A673 (cell line): ENCODE data around the gene RTN1. TPM values are rescaled to one million over a fixed set of nuclear protein-coding genes. Genes with fewer than 3 reads are reported as not detected.

ENCODE experiments used
- BruUV-seq: library from RNA; stranded (reverse); fragments of 400-500 nt; replicated peaks from 2 replicates; lab custom pipeline; 2021; lab: Mats Ljungman, UMichigan
- CTCF ChIA-PET: fragments of 300-600 bp; sonication (Branson Sonifier 250); formaldehyde crosslinking; loops from one replicate; lab custom pipeline; 2022; ENCODE audit warnings: antibody characterized with exemption; lab: Charles Lee
- POLR2A ChIA-PET: fragments of 300-600 bp; sonication (Branson Sonifier 250); formaldehyde crosslinking; loops from one replicate; lab custom pipeline; 2022; ENCODE audit warnings: antibody characterized with exemption; ENCODE audit not compliant: low non-redundant PET; lab: Charles Lee
- DNase-seq: peaks from one replicate; pipeline ENCODE4 v3.0.0-alpha.2; 2015; ENCODE audit warnings: low spot score
- H3K27ac ChIP-seq: fragments of 200-600 bp; sonication (generic); 2 replicates; pipeline ENCODE4 v1.5.1; 2016; ENCODE audit warnings: mixed run types, low read depth, mild to moderate bottlenecking, mixed read lengths, antibody characterized with exemption, low read length; ENCODE audit not compliant: poor library complexity, severe bottlenecking
- H3K27me3 ChIP-seq: fragments of 200-600 bp; sonication (generic); replicated peaks from 2 replicates; pipeline ENCODE4 v1.6.1; 2017; ENCODE audit warnings: mixed run types, low read depth, mild to moderate bottlenecking, mixed read lengths, antibody characterized with exemption, low read length; ENCODE audit not compliant: insufficient read depth, poor library complexity
- H3K36me3 ChIP-seq: fragments of 200-600 bp; sonication (generic); 2 replicates; pipeline ENCODE4 v1.6.1; 2016; ENCODE audit warnings: mixed run types, mild to moderate bottlenecking, mixed read lengths, antibody characterized with exemption, low read length; ENCODE audit not compliant: insufficient read depth, poor library complexity, severe bottlenecking
- H3K4me1 ChIP-seq: fragments of 200-600 bp; sonication (generic); 2 replicates; pipeline ENCODE4 v1.6.1; 2017; ENCODE audit warnings: mixed run types, mild to moderate bottlenecking, mixed read lengths, antibody characterized with exemption, low read length; ENCODE audit not compliant: insufficient read depth, poor library complexity, severe bottlenecking
- H3K4me3 ChIP-seq: fragments of 200-600 bp; sonication (generic); 2 replicates; pipeline ENCODE4 v1.5.1; 2016; ENCODE audit warnings: low read depth, mixed run types, mild to moderate bottlenecking, mixed read lengths, low read length; ENCODE audit not compliant: poor library complexity, severe bottlenecking
- H3K9me3 ChIP-seq: fragments of 200-600 bp; sonication (generic); 2 replicates; pipeline ENCODE4 v1.6.1; 2016; ENCODE audit warnings: mixed run types, low read depth, mild to moderate bottlenecking, mixed read lengths, antibody characterized with exemption, low read length; ENCODE audit not compliant: poor library complexity, severe bottlenecking
- EZH2 ChIP-seq: fragments of 200-600 bp; sonication (generic); IDR thresholded peaks from 2 replicates; pipeline ENCODE4 v1.6.1; 2017; ENCODE audit warnings: borderline replicate concordance, low read depth, mild to moderate bottlenecking, mixed read lengths, antibody characterized with exemption, low read length; ENCODE audit not compliant: poor library complexity, severe bottlenecking
- intact Hi-C: fragments of 100-400 bp; cut with micrococcal nuclease; formaldehyde crosslinking; loops from one replicate; pipeline ENCODE4 v1.10.0; 2022; ENCODE audit not compliant: unreplicated experiment
- total RNA-seq: library from RNA; stranded (reverse); gene quantifications from 2 replicates; pipeline ENCODE4 v1.2.3, GENCODE V29; 2021
- TF ChIP-seq, protein P1 (sequence below): fragments of 300-800, 200-600 bp; sonication (generic); conservative IDR thresholded peaks from 2 replicates; pipeline ENCODE4 v1.5.1; 2017; ENCODE audit warnings: low read depth, mild to moderate bottlenecking, antibody characterized with exemption, low read length, moderate library complexity, mixed read lengths

The RTN1 gene
- total RNA-seq, 1 experiment from 2014 or later = 4.0 TPM

DNA sequence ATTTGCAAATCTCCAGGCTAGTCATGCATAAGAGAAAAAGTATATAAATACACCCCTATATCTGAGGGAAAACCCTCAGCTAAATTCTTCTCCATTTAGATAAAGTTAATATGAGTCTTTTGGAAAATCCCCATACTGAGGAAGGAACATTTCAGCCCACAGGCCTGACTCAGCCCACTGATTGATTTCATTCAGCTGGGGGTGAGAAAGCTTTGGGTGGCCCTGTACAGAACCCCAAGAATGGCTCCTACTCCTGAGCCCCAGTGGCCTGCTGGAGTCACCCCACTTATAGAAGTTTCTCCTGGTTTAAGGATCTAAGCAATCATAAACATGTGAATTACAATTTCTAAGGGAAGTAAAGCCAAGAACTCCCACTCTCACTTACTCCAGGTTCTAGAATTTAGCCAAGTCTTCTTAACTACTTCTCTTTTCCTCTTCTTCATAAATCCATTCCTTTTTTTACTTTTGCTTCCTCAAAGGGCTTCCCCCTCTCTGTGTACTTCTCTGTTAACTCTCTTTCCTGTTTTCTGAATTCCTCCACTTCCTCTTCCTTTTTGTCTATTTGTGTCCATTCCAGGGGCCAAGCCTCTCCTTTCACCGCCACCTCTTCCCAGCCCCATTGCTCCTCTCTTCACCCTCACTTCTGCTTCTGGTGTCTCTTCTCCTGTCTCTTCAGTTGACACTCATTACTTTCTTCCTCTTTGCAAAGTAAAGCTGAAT, 21.0 kb downstream of the RTN1 start:
- H3K27me3 ChIP-seq = no peaks in the 10 kb centered on the region
- H3K27ac ChIP-seq = no peak overlapping the region
- no TSS peak for BruUV-seq
- CTCF ChIA-PET = no interaction called here
- H3K4me3 ChIP-seq = no peak overlapping the region
- no peaks in the 10 kb centered on the region for H3K4me1 ChIP-seq
- DNase-seq = no peak
- H3K9me3 ChIP-seq = no peaks in the 10 kb centered on the region
- POLR2A ChIA-PET = no interaction called here
- TF ChIP-seq, protein P1, sequence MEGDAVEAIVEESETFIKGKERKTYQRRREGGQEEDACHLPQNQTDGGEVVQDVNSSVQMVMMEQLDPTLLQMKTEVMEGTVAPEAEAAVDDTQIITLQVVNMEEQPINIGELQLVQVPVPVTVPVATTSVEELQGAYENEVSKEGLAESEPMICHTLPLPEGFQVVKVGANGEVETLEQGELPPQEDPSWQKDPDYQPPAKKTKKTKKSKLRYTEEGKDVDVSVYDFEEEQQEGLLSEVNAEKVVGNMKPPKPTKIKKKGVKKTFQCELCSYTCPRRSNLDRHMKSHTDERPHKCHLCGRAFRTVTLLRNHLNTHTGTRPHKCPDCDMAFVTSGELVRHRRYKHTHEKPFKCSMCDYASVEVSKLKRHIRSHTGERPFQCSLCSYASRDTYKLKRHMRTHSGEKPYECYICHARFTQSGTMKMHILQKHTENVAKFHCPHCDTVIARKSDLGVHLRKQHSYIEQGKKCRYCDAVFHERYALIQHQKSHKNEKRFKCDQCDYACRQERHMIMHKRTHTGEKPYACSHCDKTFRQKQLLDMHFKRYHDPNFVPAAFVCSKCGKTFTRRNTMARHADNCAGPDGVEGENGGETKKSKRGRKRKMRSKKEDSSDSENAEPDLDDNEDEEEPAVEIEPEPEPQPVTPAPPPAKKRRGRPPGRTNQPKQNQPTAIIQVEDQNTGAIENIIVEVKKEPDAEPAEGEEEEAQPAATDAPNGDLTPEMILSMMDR = no peak
- TF ChIP-seq EZH2 = no peak
- H3K36me3 ChIP-seq = no peaks in the 10 kb centered on the region
- intact Hi-C loops = no loop called here

DNA sequence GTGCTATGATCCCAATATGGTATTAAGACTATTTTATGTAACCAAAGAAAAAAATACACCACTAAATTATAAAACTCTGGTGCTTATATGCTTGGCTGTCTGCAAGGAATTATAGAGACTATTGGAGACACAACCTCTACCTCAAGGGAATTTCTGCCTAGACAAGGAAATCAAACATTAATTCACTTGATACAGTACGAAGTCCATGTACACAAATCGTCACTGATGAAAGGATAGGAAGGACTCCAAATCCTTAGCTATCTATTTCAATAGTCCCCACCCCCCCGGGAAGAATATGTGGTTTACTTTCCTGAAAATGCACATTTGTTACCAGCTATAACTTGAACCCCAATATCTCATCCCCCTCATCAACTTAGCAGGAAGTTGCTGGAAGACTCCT, 21.9 kb downstream of the RTN1 start:
- Histone ChIP-seq H3K4me1 (no peaks in the 10 kb centered on the region), H3K36me3 (no peaks in the 10 kb centered on the region), H3K27me3 (no peaks in the 10 kb centered on the region), H3K9me3 (no peaks in the 10 kb centered on the region), H3K27ac (no peak overlapping the region), H3K4me3 (no peak overlapping the region)
- no peak for DNase-seq
- TF ChIP-seq, protein P1 = no peak
- TF ChIP-seq EZH2 = no peak
- no TSS peak for BruUV-seq
- intact Hi-C loops = no loop called here
- ChIA-PET POLR2A (no interaction called here), CTCF (no interaction called here)

DNA sequence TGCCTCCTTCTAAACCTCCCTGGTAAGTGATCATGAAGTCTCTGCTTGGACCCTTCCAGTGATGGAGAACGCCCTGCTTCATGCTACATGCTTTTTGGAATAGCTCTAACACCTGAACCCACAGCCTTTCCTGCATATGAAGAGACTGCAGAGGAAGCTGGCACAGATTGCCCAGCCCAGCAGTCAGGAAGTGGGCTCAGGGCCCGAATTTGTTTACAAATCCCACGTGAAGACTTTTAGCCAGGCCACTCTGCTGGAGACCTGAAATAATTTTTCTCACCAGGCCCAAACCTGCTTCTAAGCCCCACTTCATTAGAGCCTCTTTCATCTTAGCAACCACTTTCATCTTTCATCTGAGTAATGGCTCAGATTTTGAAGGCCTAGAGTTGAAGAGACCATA, 22.9 kb downstream of the RTN1 start:
- Histone ChIP-seq H3K27me3 (no peaks in the 10 kb centered on the region), H3K27ac (no peak overlapping the region), H3K4me1 (no peaks in the 10 kb centered on the region), H3K9me3 (no peaks in the 10 kb centered on the region), H3K36me3 (no peaks in the 10 kb centered on the region), H3K4me3 (no peak overlapping the region)
- no peak for DNase-seq
- no TSS peak for BruUV-seq
- TF ChIP-seq EZH2 = no peak
- TF ChIP-seq, protein P1 = no peak
- intact Hi-C loops = no loop called here
- ChIA-PET CTCF (no interaction called here), POLR2A (no interaction called here)
